NCI-H510A treated with DMSO at 0.1 percent for 48 hours (cell line): Measurements from ENCODE around the gene RDH5.
A peak's percentile ranks its signal among the peaks of the same experiment; 100 is the strongest.

Source experiments
- DNase-seq: peaks from one replicate; lab custom pipeline; 2025; lab: John Stamatoyannopoulos, UW

The RDH5 gene, protein sequence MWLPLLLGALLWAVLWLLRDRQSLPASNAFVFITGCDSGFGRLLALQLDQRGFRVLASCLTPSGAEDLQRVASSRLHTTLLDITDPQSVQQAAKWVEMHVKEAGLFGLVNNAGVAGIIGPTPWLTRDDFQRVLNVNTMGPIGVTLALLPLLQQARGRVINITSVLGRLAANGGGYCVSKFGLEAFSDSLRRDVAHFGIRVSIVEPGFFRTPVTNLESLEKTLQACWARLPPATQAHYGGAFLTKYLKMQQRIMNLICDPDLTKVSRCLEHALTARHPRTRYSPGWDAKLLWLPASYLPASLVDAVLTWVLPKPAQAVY

DNA sequence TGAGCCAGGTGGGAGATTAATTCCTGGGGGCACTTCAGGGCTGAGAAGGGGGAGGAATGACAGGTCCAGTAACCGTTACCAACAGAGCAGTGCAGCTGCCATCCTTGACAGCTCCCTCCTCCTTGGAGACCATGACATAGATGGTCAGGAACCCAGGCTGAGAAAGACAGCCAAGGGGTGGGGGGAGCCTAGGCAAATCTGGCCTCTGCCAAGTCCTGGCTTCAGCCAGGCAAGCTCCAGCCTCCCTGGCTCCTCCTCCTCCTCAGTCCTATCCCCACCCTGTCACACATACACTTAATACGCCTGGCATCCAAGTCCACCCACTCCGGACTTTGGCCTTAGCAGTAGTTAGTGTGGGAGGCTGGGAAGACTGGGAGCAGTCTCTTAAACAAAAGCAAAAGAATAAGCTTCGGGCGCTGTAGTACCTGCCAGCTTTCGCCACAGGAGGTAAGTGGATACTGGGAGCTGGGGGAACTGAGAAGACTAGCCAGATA, at the start of gene RDH5:
Gene RDH5, plus strand, starts transcription at position 323 of the 494 bp plus-strand sequence. CDS start 792 bp downstream, outside the sequence.
- DNase-seq: no peak

- DNase-seq: no peak
These were observed 48.4 kb upstream of the RDH5 start for GRCh38 chr12:55671746-55672145.

- no peak for DNase-seq
These were observed 46.6 kb upstream of the RDH5 start for GRCh38 chr12:55673638-55674037.

DNA sequence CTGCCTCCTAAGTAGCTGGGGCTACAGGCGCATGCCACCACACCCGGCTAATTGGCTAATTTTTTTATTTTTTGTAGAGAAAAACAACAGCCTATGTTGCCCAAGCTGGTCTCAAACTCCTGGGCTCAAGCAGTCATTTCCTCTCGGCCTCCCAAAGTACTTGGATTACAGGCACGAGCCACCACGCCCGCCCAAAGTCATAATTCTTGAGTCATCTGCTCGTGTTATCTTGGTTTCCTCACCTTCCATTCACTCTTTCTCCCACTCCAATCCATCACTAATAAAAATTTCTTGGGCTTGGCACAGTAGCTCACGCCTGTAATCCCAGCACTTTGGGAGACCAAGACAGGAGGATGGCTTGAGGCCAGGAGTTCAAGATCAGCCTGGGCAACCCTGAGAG, 44.5 kb upstream of the RDH5 start:
- DNase-seq: no peak

DNA sequence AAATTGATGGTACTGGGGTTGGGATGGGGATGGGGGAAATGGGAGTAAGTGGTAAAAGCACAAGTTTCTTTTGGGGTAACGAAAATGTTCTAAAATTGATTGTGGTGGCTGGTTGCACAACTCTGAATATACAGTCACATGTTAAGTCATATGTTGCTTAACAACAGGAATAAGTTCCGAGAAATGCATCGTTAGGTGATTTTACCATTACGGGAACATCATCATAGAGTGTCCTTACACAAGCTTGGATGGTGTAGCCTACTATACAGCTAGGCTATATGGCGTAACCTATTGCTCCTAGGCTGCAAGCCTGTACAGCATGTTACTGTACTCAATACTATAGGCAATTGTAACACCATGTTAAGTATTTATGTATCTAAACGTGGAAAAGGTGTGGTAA, 43.5 kb upstream of the RDH5 start:
- DNase-seq: no peak

DNA sequence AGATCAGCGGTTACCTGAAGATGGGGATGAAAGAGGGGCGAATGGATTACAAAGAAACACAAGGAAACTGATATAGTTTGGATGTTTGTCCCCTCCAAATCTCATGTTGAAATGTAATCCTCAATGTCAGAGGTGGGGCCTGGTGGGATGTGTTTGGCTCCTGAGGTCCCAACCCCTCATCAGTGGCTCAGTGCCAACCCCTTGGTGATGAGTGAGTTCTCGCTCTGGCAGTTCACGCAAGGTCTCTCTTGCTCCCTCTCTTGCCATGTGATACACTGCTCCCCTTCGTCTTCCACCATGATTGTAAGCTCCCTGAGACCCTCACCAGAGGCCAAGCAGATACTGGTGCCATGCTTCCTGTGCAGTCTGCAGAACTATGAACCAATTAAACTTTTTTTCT, 40.5 kb upstream of the RDH5 start:
- no peak for DNase-seq

- DNase-seq: peak; percentile 70
These were observed 38.8 kb upstream of the RDH5 start for GRCh38 chr12:55681142-55682077.

GRCh38 chr12:55682087-55682796, 38.0 kb upstream of the RDH5 start:
- DNase-seq: no peak

DNA sequence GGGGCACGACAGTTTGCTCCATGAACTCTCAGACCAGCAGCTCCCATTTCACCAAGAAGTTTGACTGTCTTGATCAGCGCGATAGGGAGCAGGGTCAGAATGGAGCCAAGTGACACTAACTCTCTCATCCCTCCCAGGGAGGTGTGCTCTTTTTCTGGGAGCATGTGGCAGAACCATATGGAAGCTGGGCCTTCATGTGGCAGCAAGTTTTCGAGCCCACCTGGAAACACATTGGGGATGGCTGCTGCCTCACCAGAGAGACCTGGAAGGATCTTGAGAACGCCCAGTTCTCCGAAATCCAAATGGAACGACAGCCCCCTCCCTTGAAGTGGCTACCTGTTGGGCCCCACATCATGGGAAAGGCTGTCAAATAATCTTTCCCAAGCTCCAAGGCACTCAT, 36.5 kb upstream of the RDH5 start:
- no peak for DNase-seq

- DNase-seq: no peak
These were observed 35.3 kb upstream of the RDH5 start for GRCh38 chr12:55684761-55685370.

DNA sequence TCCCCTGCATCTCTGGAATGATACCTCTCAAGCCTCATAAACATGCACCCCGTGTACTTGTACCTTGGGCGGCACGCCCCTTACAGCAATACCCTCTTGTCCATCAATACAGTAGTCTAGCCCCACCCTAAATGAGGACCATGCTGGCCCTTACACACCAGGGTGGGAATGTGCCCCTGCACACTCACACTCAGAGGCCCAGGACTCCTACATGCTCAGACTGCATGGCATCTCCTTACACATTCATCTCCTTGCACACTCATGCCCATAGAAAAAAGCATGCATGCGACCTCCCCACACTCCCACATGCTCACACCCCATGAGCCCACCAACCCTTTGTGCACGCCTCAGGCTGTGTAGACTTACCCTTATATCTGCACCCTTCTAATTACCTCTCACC, 34.5 kb upstream of the RDH5 start:
- no peak for DNase-seq

- DNase-seq: no peak
These were observed 33.7 kb upstream of the RDH5 start for GRCh38 chr12:55686366-55687010.

DNA sequence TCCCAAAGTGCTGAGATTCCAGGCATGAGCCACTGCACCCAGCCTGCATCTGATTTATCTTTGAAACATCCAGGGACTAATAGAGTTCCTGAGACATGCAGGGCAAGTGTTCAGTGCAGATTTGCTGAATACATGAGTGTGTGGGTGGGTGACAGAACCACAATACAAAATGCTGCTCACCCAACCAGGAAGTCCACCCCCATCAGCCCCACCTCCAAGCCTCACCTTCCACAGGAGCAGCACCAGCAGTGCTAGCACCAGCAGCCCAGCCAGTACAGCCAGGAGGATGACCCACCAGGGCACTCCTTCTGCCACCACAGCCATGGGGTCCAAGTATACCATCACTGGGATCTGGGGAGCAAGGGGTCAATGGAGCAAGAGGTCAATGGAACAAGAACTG, 32.4 kb upstream of the RDH5 start:
- no peak for DNase-seq

GRCh38 chr12:55688716-55689655, 31.2 kb upstream of the RDH5 start:
- no peak for DNase-seq

GRCh38 chr12:55692631-55693322, 27.4 kb upstream of the RDH5 start:
- no peak for DNase-seq

DNA sequence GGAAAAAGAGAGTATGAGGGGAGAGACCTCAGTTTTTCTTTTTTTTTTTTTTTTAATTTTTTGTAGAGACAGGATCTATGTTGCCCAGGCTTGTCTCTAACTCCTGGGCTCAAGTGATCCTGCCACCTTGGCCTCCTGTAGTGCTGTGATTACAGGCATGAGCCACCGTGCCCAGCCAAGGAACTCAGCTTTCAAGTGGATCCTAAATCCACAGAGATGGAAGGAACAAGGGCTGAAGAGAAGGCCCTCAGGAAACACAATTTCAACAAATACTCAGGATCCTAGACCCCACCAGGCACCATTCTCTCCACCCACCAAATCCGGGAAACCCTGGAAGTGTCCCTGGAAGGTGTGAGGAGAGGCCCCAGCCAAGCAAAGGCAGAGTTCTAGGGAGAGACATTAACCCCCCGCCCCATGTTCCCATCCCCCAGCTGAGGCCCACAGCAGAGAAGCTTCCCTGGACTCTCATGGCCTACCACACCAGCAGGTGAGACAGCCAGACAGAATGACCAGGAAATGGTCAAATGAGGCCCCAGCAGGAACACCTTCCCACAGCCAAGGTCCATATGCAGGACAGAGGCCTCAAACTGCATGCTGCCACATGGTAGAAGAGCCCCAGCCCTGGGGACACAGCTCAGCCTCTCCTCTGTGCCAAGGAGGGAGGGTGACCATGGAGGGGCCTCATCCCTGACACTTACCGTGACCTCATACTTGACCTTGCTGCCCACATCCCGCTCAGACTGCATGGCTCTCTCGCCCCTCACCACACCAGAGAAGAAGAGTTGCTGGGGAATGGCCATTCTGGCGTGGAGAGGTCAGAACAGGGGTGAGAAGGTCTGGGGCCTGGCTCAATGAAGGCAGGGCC, 26.6 kb upstream of the RDH5 start:
- no peak for DNase-seq

- DNase-seq: no peak
These were observed 26.0 kb upstream of the RDH5 start for GRCh38 chr12:55694188-55694515.

- DNase-seq: no peak
These were observed 25.5 kb upstream of the RDH5 start for GRCh38 chr12:55694651-55695050.

DNA sequence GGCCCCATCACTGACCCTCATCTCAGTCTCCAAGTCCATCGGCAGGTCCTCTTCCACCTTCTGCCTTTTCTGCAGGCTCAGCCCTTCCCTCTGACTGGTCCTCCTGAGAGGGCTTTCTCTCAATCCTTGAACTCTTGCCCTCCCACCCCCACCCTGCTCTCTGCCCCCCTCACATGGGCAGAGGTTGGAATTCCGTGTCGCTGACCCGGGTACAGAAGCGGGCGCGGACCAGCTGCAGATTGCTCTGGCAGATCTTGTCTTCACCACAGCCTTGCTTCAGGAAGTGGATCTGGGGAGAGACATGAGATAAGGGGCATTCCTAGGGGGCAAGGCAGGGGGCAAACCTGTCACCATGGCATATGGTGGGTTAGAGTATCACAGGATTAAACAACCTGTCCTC, 24.8 kb upstream of the RDH5 start:
- no peak for DNase-seq
